Esophagus squamous epithelium (tissue), 4 donors: ENCODE measurements around the gene SYT1.

Experiments used
- CTCF ChIP-seq, 6 experiments: fragments of 450-650 bp in 4 of 6; fragments of 200-600 bp in 2 of 6; sonication (generic) in 2 of 6; IDR thresholded peaks; one replicate each; pipeline ENCODE4 v1.5.1; 2016 to 2019; ENCODE audit warnings: antibody characterized with exemption in 6 of 6, mild to moderate bottlenecking in 4 of 6, moderate library complexity in 4 of 6
- POLR2A ChIP-seq, 4 donors: fragments of 450-650 bp; IDR thresholded peaks; one replicate each; pipeline ENCODE4 v1.6.1; 2017; ENCODE audit warnings: antibody characterized with exemption in 4 of 4, mild to moderate bottlenecking in 4 of 4, moderate library complexity in 3 of 4

DNA sequence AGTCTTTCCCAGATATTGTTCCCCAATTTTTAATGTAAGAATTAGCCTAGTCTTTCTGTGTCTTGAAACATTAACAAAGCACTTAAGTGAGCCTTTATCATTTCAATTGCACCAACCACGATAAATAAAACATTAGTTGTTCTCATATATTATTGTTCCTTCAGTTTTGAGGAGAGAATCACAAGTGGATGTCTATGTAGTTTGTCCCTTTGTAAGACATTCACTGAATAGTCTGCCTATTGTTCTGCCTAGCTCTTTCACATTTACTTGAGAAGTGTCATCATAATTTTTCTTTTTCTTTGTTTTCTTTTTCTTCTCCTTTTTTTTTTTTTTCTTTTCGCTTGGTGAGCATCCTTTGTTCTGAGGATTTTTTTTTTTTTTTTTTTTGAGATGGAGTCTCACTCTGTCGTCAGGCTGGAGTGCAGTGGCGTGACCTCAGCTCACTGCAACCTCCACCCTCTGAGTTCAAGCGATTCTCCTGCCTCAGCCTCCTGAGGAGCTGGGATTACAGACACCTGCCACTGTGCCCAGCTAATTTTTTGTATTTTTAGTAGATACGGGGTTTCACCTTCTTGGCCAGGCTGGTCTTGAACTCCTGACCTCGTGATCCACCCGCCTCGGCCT, 129.7 kb downstream of the SYT1 start:
- no peak for TF ChIP-seq CTCF (IDR thresholded peaks at IDR 0.05)
- no peak for TF ChIP-seq POLR2A (IDR thresholded peaks at IDR 0.05)
